ENCODE measurements around the gene STX10. TPM values are rescaled to one million over a fixed set of nuclear protein-coding genes. Genes with fewer than 3 reads are reported as not detected.

Gene STX10
- total RNA-seq, 1 experiment from 2014 or later: 56.9 TPM

DNA sequence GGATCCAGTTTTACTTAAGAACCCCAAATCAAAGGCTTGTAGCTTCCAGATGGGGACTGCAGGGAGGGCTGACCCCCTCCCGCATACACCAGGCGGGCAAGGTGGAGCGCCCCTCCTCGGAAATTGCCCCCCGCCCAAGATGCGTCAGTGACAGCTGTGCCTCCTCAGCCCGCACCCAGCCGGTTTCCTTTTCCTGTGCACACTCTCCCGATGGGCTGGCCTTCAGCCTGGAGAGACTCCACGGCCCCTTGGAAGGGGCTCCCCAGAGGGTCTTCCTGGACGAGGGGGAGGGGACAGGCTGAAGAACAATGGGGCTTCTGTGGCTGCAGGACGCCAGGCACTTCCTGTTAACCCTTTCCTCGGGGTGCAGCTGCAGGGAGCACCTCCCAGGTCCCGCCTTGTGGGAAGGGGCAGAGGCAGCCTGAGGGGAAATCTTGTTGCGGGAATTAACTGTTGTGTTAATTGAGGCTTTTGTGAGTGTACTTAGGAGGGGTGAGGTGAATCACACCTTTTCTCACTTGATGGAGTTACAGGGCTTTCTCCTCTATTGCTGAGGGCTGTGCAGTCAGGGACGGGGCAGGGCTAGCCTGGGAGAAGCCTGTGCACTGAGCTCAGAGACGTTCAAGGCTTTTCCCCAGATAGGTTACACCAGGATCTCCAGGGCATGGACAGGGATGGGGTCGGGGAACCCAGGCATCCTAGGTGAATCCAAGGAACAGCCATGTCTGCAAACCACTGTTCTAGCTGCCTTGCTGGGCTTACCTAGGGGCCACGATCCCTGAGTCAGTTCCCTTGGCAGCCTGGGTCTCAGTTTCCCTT, 14.4 kb upstream of the STX10 start (continued):
- TF ChIP-seq GRHL2 (CRISPR knock-in tag; IDR thresholded peaks at IDR 0.05; ENCODE audit: insufficient replicate concordance, severe bottlenecking) (no peak), FOXP1 (CRISPR knock-in tag; IDR thresholded peaks at IDR 0.05; ENCODE audit: borderline replicate concordance) (peak; percentile 91; the same call in 1 of the 2 replicates), FOXJ3 (CRISPR knock-in tag; IDR thresholded peaks at IDR 0.05; ENCODE audit: borderline replicate concordance) (0 out of 2 replicates have a peak, but pooled peaks have one; percentile 60), ATF6 (CRISPR knock-in tag; IDR thresholded peaks at IDR 0.05) (no peak)
- TF ChIP-seq, protein P1, sequence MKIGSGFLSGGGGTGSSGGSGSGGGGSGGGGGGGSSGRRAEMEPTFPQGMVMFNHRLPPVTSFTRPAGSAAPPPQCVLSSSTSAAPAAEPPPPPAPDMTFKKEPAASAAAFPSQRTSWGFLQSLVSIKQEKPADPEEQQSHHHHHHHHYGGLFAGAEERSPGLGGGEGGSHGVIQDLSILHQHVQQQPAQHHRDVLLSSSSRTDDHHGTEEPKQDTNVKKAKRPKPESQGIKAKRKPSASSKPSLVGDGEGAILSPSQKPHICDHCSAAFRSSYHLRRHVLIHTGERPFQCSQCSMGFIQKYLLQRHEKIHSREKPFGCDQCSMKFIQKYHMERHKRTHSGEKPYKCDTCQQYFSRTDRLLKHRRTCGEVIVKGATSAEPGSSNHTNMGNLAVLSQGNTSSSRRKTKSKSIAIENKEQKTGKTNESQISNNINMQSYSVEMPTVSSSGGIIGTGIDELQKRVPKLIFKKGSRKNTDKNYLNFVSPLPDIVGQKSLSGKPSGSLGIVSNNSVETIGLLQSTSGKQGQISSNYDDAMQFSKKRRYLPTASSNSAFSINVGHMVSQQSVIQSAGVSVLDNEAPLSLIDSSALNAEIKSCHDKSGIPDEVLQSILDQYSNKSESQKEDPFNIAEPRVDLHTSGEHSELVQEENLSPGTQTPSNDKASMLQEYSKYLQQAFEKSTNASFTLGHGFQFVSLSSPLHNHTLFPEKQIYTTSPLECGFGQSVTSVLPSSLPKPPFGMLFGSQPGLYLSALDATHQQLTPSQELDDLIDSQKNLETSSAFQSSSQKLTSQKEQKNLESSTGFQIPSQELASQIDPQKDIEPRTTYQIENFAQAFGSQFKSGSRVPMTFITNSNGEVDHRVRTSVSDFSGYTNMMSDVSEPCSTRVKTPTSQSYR (CRISPR knock-in tag; IDR thresholded peaks at IDR 0.05): peak; percentile 99
- TF ChIP-seq, protein P2, sequence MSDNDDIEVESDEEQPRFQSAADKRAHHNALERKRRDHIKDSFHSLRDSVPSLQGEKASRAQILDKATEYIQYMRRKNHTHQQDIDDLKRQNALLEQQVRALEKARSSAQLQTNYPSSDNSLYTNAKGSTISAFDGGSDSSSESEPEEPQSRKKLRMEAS (CRISPR knock-in tag; IDR thresholded peaks at IDR 0.05): peak; percentile 77

GRCh38 chr19:13163609-13164342, 13.6 kb upstream of the STX10 start:
- POLR2A ChIA-PET: interaction anchor here (0.5 to 8.6 kb wide), 5 partner anchors 10 to 1914 kb away, joined by 3 to 167 read pairs (median 13); partner anchors contain the start of genes IER2 and STX10
- TF ChIP-seq, protein P1 (CRISPR knock-in tag; IDR thresholded peaks at IDR 0.05): peak; percentile 86; the same call in 1 of the 2 replicates
- TF ChIP-seq CREB1 (CRISPR knock-in tag; IDR thresholded peaks at IDR 0.05) (no peak), HMGXB4 (CRISPR knock-in tag; IDR thresholded peaks at IDR 0.05) (peak; percentile 20; the same call in 1 of the 2 replicates)
- H3K4me1 Mint-ChIP-seq: peaks cover 59% of the 10 kb centered on the region
- CTCF ChIA-PET: interaction anchor here (0.6 to 3.5 kb wide), 10 partner anchors 9 to 634 kb away, joined by 3 to 42 read pairs (median 4); partner anchors contain the start of genes IER2, NACC1 and STX10
- DNase-seq (ENCODE audit: low spot score): peak; percentile 80
- no peaks in the 10 kb centered on the region for H3K36me3 Mint-ChIP-seq
- no peaks in the 10 kb centered on the region for H3K9me3 Mint-ChIP-seq
- ATAC-seq: peak; percentile 15
- peak overlapping the region; percentile 69 for H3K4me3 Mint-ChIP-seq
- peak overlapping the region; percentile 100 for H3K27ac Mint-ChIP-seq
- no peaks in the 10 kb centered on the region for H3K27me3 Mint-ChIP-seq (ENCODE audit: low read depth)

Data from WTC11 (cell line).